ENCODE data around the gene NUP62. TPM values are rescaled to one million over a fixed set of nuclear protein-coding genes. Genes with fewer than 3 reads are reported as not detected.

NUP62 gene
- total RNA-seq, 2 donors from 2014 or later = 44.4 to 76.9 TPM

- Histone ChIP-seq H3K4me3 (peak overlapping the region in 1 of 2 donors; percentile 13), H3K9me3 (no peaks in the 10 kb centered on the region), H3K27ac (no peak overlapping the region), H3K36me3 (no peaks in the 10 kb centered on the region), H3K4me1 (replicated peaks) (peaks cover 3% of the 10 kb centered on the region), H3K27me3 (replicated peaks; ENCODE audit: insufficient read depth) (no peaks in the 10 kb centered on the region)
- no peak for TF ChIP-seq POLR2A (IDR thresholded peaks at IDR 0.05)
- TF ChIP-seq POLR2AphosphoS5 (IDR thresholded peaks at IDR 0.05) = peak; percentile 47
- peak; percentile 92 to 96 (median 94) for TF ChIP-seq CTCF (IDR thresholded peaks at IDR 0.05)
- intact Hi-C loops (cut with DNase I) = loop anchor here (2.0 to 10.0 kb wide), 3 partner anchors 45 to 197 kb away; partner anchors contain the start of genes VRK3 and ZNF473
- DNase-seq (ENCODE audit: low spot score) = peak; percentile 59
- WGBS = 17% methylated on average over 30 of the region's 35 CpGs
These were observed 8.6 kb upstream of the NUP62 start for GRCh38 chr19:49937750-49938381.

- H3K4me1 ChIP-seq (replicated peaks) = peaks cover 3% of the 10 kb centered on the region
These were observed 7.2 kb upstream of the NUP62 start for GRCh38 chr19:49936549-49936948.

GRCh38 chr19:49933643-49934042, 4.3 kb upstream of the NUP62 start:
- Histone ChIP-seq H3K9me3 (no peaks in the 10 kb centered on the region), H3K27me3 (replicated peaks; ENCODE audit: insufficient read depth) (no peaks in the 10 kb centered on the region), H3K4me1 (replicated peaks) (peaks cover 7% of the 10 kb centered on the region), H3K27ac (no peak overlapping the region), H3K36me3 (no peaks in the 10 kb centered on the region), H3K4me3 (no peak overlapping the region)
- WGBS = 90% methylated on average over 8 of the region's 8 CpGs
- TF ChIP-seq POLR2A (IDR thresholded peaks at IDR 0.05) = no peak
- no peak for TF ChIP-seq CTCF (IDR thresholded peaks at IDR 0.05)
- TF ChIP-seq POLR2AphosphoS5 (IDR thresholded peaks at IDR 0.05) = no peak
- no peak for DNase-seq (ENCODE audit: low spot score)
- intact Hi-C loops (cut with DNase I) = loop anchor here (10.0 kb wide), 2 partner anchors 91 to 201 kb away; partner anchors contain the start of genes VRK3 and ZNF473

More at GRCh38 chr19:49936549-49936948, 7.2 kb upstream of the NUP62 start:
- intact Hi-C loops (cut with DNase I) = loop anchor here (2.0 to 10.0 kb wide), 3 partner anchors 46 to 198 kb away; partner anchors contain the start of genes VRK3 and ZNF473
- H3K9me3 ChIP-seq = no peaks in the 10 kb centered on the region
- no peaks in the 10 kb centered on the region for H3K27me3 ChIP-seq (replicated peaks; ENCODE audit: insufficient read depth)
- no peaks in the 10 kb centered on the region for H3K36me3 ChIP-seq
- 66% methylated on average over 5 of the region's 5 CpGs for WGBS
- TF ChIP-seq CTCF (IDR thresholded peaks at IDR 0.05) = no peak
- no peak overlapping the region for H3K4me3 ChIP-seq
- no peak for DNase-seq (ENCODE audit: low spot score)
- H3K27ac ChIP-seq = no peak overlapping the region

- intact Hi-C loops (cut with DNase I) = loop anchor here (10.0 kb wide), 2 partner anchors 92 to 202 kb away; partner anchors contain the start of genes VRK3 and ZNF473
These were observed 3.4 kb upstream of the NUP62 start for GRCh38 chr19:49932731-49933131.

More at GRCh38 chr19:49932731-49933131, 3.4 kb upstream of the NUP62 start:
- 90% methylated on average over 23 of the region's 25 CpGs for WGBS
- no peaks in the 10 kb centered on the region for H3K27me3 ChIP-seq (replicated peaks; ENCODE audit: insufficient read depth)
- no peak for DNase-seq (ENCODE audit: low spot score)
- no peak overlapping the region for H3K27ac ChIP-seq
- peaks cover 7% of the 10 kb centered on the region for H3K4me1 ChIP-seq (replicated peaks)
- no peaks in the 10 kb centered on the region for H3K36me3 ChIP-seq
- no peaks in the 10 kb centered on the region for H3K9me3 ChIP-seq
- H3K4me3 ChIP-seq = no peak overlapping the region
- no peak for TF ChIP-seq POLR2AphosphoS5 (IDR thresholded peaks at IDR 0.05)
- TF ChIP-seq CTCF (IDR thresholded peaks at IDR 0.05) = no peak
- no peak for TF ChIP-seq POLR2A (IDR thresholded peaks at IDR 0.05)

All from prostate gland (tissue), 2 donors.